ENCODE results near the gene OR4D1. TPM values are rescaled to one million over a fixed set of nuclear protein-coding genes. Genes with fewer than 3 reads are reported as not detected.

OR4D1 gene
- total RNA-seq, 2 donors from 2014 or later = 0.34 TPM; not detected in 1

- Histone ChIP-seq H3K27ac (no peak overlapping the region), H3K9me3 (no peaks in the 10 kb centered on the region), H3K4me1 (replicated peaks) (no peaks in the 10 kb centered on the region), H3K27me3 (replicated peaks; ENCODE audit: insufficient read depth) (no peaks in the 10 kb centered on the region), H3K36me3 (no peaks in the 10 kb centered on the region), H3K4me3 (no peak overlapping the region)
- intact Hi-C loops (cut with DNase I) = no loop called here
- TF ChIP-seq POLR2AphosphoS5 (IDR thresholded peaks at IDR 0.05) = no peak
- DNase-seq (ENCODE audit: low spot score) = no peak
- 59% methylated on average over 3 of the region's 3 CpGs for WGBS
Observed at GRCh38 chr17:58174871-58175270, 26.7 kb downstream of the OR4D1 start.

GRCh38 chr17:58176200-58176599, 28.0 kb downstream of the OR4D1 start:
- DNase-seq (ENCODE audit: low spot score) = no peak
- TF ChIP-seq POLR2A (IDR thresholded peaks at IDR 0.05) (no peak), CTCF (IDR thresholded peaks at IDR 0.05) (no peak), POLR2AphosphoS5 (IDR thresholded peaks at IDR 0.05) (no peak)

GRCh38 chr17:58181796-58182195, 33.6 kb downstream of the OR4D1 start:
- TF ChIP-seq POLR2AphosphoS5 (IDR thresholded peaks at IDR 0.05) (no peak), POLR2A (IDR thresholded peaks at IDR 0.05) (no peak), CTCF (IDR thresholded peaks at IDR 0.05) (no peak)
- intact Hi-C loops (cut with DNase I) = no loop called here

More at GRCh38 chr17:58176200-58176599, 28.0 kb downstream of the OR4D1 start:
- no peaks in the 10 kb centered on the region for H3K9me3 ChIP-seq
- no peaks in the 10 kb centered on the region for H3K36me3 ChIP-seq
- no peaks in the 10 kb centered on the region for H3K27me3 ChIP-seq (replicated peaks; ENCODE audit: insufficient read depth)
- H3K4me3 ChIP-seq = no peak overlapping the region
- 34% methylated on average over 7 of the region's 7 CpGs for WGBS
- intact Hi-C loops (cut with DNase I) = no loop called here
- H3K4me1 ChIP-seq (replicated peaks) = no peaks in the 10 kb centered on the region
- no peak overlapping the region for H3K27ac ChIP-seq

GRCh38 chr17:58183514-58183913, 35.3 kb downstream of the OR4D1 start:
- H3K36me3 ChIP-seq = no peaks in the 10 kb centered on the region
- no peak overlapping the region for H3K27ac ChIP-seq
- 85% methylated on average over 4 of the region's 4 CpGs for WGBS

More at GRCh38 chr17:58181796-58182195, 33.6 kb downstream of the OR4D1 start:
- DNase-seq (ENCODE audit: low spot score) = no peak
- 65% methylated on average over 4 of the region's 4 CpGs for WGBS
- H3K4me1 ChIP-seq (replicated peaks) = no peaks in the 10 kb centered on the region
- H3K9me3 ChIP-seq = no peaks in the 10 kb centered on the region
- H3K4me3 ChIP-seq = no peak overlapping the region
- H3K27ac ChIP-seq = no peak overlapping the region
- no peaks in the 10 kb centered on the region for H3K27me3 ChIP-seq (replicated peaks; ENCODE audit: insufficient read depth)
- H3K36me3 ChIP-seq = no peaks in the 10 kb centered on the region

GRCh38 chr17:58184308-58184985, 36.3 kb downstream of the OR4D1 start:
- Histone ChIP-seq H3K36me3 (no peaks in the 10 kb centered on the region), H3K27ac (no peak overlapping the region), H3K9me3 (no peaks in the 10 kb centered on the region), H3K4me3 (no peak overlapping the region), H3K4me1 (replicated peaks) (no peaks in the 10 kb centered on the region), H3K27me3 (replicated peaks; ENCODE audit: insufficient read depth) (no peaks in the 10 kb centered on the region)
- TF ChIP-seq POLR2AphosphoS5 (IDR thresholded peaks at IDR 0.05) (no peak), CTCF (IDR thresholded peaks at IDR 0.05) (no peak), POLR2A (IDR thresholded peaks at IDR 0.05) (no peak)
- 46% methylated on average over 10 of the region's 10 CpGs for WGBS
- DNase-seq (ENCODE audit: low spot score) = no peak
- intact Hi-C loops (cut with DNase I) = no loop called here

More at GRCh38 chr17:58183514-58183913, 35.3 kb downstream of the OR4D1 start:
- Histone ChIP-seq H3K27me3 (replicated peaks; ENCODE audit: insufficient read depth) (no peaks in the 10 kb centered on the region), H3K9me3 (no peaks in the 10 kb centered on the region), H3K4me3 (no peak overlapping the region), H3K4me1 (replicated peaks) (no peaks in the 10 kb centered on the region)
- TF ChIP-seq CTCF (IDR thresholded peaks at IDR 0.05) (no peak), POLR2AphosphoS5 (IDR thresholded peaks at IDR 0.05) (no peak), POLR2A (IDR thresholded peaks at IDR 0.05) (no peak)
- no peak for DNase-seq (ENCODE audit: low spot score)
- intact Hi-C loops (cut with DNase I) = no loop called here

Data from prostate gland (tissue), 2 donors.